Activated T-cell treated with anti-CD3 and anti-CD28 coated beads, Interleukin-2, amount 50 U/mL, for 72 hours (primary cell): ENCODE results near the gene TULP1. TPM values are rescaled to one million over a fixed set of nuclear protein-coding genes. Genes with fewer than 3 reads are reported as not detected.
"Not testable (repeated sequence)": the region's sequence is repeated elsewhere in the genome, so short reads cannot be mapped to it uniquely, and the experiment has no call there.

Source experiments
- ATAC-seq, 2 donors: fragments of 150-1000 bp; cut with Tn5 transposase; replicated peaks in 1 of 2; 2 replicates each; pipeline ENCODE4 v1.10.0; 2021; ENCODE audit warnings: moderate library complexity in 2 of 2, mild to moderate bottlenecking in 1 of 2
- DNase-seq, 2 donors: peaks; one replicate each; pipeline ENCODE4 v3.0.0; 2021 to 2022; ENCODE audit warnings: mixed read lengths in 1 of 2
- H3K27ac Mint-ChIP-seq: one replicate; pipeline ENCODE4 v1.8.0; 2022; ENCODE audit warnings: mild to moderate bottlenecking, moderate library complexity, mixed read lengths
- H3K27me3 Mint-ChIP-seq: one replicate; pipeline ENCODE4 v1.8.0; 2022; ENCODE audit warnings: low read depth, mixed read lengths
- H3K36me3 Mint-ChIP-seq, 2 donors: one replicate each; pipeline ENCODE4 v1.8.0; 2022; ENCODE audit warnings: mixed read lengths in 2 of 2, mild to moderate bottlenecking in 1 of 2; ENCODE audit not compliant: insufficient read depth in 2 of 2
- H3K4me1 Mint-ChIP-seq: one replicate; pipeline ENCODE4 v1.8.0; 2022; ENCODE audit warnings: low read depth, mixed read lengths
- H3K4me3 Mint-ChIP-seq, 2 donors: one replicate each; pipeline ENCODE4 v1.8.0; 2022; ENCODE audit warnings: mild to moderate bottlenecking in 2 of 2, mixed read lengths in 2 of 2, moderate library complexity in 2 of 2
- H3K9me3 Mint-ChIP-seq, 2 donors: one replicate each; pipeline ENCODE4 v1.8.0; 2022; ENCODE audit warnings: mixed read lengths in 2 of 2
- total RNA-seq, 2 donors: library from RNA; stranded (reverse); gene quantifications; one replicate each; pipeline ENCODE4 v1.2.3, GENCODE V29; 2022

The TULP1 gene
- total RNA-seq, 2 donors from 2014 or later, result not detected

DNA sequence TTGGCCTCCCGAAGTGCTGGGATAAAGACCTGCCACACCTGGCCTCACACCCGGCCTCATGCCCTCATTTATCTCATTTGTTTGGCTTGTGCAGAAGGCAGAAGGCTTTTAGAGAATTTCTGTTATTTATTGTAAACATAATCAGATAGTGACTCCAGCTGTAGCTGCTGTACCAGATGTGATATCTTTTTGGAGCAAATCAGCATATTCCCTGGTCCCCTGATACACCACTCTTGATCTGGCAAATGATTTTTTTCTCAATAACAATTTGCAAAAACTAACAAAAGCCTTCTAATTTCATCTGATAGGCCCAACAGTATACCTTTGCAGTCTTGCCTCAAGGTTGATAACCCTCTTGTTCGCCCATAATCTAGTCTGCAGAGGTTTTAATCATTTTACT, 26.5 kb upstream of the TULP1 start:
- DNase-seq (no peak), ATAC-seq (no peak)
- H3K4me3 Mint-ChIP-seq, result no peak overlapping the region
- H3K27me3 Mint-ChIP-seq, result peaks cover 6% of the 10 kb centered on the region
- H3K9me3 Mint-ChIP-seq, result peaks cover 2 to 3% of the 10 kb centered on the region in 2 donors
- peaks cover 18% of the 10 kb centered on the region for H3K4me1 Mint-ChIP-seq
- H3K36me3 Mint-ChIP-seq, result peaks cover 0 to 3% of the 10 kb centered on the region in 2 donors
- H3K27ac Mint-ChIP-seq, result no peak overlapping the region

DNA sequence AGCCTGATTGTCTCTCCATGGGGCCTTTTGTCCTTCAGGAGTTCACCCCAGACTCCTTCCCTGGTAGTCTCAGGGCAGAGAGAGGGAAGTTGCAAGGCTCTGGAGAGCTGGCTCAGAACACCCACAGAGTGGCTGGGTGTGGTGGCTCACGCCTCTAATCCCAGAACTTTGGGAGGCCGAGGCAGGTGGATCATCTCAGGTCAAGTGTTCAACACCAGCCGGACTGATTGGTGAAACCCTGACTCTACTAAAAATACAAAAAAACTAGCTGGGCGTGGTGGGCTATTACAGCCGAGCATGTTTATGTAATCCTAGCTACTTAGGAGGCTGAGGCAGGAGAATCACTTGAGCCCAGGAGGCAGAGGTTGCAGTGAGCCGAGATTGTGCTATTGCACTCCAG, 23.2 kb upstream of the TULP1 start:
- not testable (repeated sequence) for H3K9me3 Mint-ChIP-seq, ATAC-seq, H3K4me3 Mint-ChIP-seq, H3K36me3 Mint-ChIP-seq, H3K27me3 Mint-ChIP-seq, DNase-seq, H3K27ac Mint-ChIP-seq
- peaks cover 11% of the 10 kb centered on the region for H3K4me1 Mint-ChIP-seq

DNA sequence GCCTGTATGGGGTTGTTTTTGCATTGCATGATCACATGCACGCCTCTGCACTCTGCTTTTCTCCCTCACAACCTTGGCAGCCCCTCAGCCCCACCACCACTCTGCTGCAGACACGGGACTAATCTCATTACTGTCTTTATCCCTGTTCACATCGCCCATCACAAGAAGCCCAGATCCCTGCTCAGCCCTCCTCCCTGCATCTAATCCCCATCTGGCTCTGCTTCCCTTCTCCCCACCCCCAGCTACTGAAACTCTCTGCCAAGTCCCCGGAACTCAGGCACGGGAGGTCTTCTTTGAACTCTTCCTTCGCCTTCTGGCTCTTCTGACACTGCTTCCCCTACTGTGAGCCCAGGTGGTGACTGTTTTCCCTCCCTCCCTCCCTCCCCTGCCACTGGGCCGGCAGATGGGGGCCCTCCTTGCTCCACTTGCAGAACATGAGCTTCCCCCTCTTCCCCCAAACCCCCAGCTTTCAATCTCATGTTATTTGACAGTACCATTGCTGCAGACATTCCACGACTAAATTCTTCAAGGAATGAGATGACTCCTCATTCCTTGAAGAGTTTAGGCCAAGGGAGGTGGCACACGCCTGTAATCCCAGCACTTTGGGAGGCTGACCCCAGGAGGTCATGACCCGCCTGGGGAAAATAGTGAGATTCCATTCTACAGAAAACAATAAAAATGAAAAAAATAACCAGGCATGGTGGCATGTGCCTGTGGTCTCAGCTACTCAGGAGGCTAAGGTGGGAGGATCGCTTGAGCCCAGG, 21.9 kb upstream of the TULP1 start:
- Mint-ChIP-seq H3K4me1 (peaks cover 11% of the 10 kb centered on the region), H3K4me3 (no peak overlapping the region), H3K27ac (no peak overlapping the region), H3K9me3 (no peaks in the 10 kb centered on the region), H3K27me3 (peaks cover 9% of the 10 kb centered on the region), H3K36me3 (no peaks in the 10 kb centered on the region)
- ATAC-seq, result no peak
- no peak for DNase-seq

DNA sequence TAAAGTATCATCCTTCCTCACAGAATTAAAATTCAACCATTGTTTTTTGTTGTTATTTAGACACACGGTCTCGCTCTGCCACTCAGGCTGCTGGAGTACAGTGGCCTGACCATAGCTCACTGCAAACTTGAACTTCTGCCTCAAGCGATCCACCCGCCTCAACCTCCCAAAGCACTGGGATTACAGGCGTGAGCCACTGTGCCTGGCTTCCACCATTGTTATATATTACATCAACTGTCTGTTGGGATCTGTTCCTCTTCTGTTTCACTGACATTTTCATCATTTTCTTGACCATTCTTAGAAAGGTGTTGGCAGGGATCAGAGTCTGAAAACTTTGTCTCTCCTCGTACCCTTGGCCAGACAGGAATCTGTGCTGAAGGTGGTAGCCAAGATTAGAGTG, 21.3 kb upstream of the TULP1 start:
- no peaks in the 10 kb centered on the region for H3K36me3 Mint-ChIP-seq
- no peak for DNase-seq
- H3K4me1 Mint-ChIP-seq, result peaks cover 11% of the 10 kb centered on the region
- no peak overlapping the region for H3K27ac Mint-ChIP-seq
- H3K9me3 Mint-ChIP-seq, result no peaks in the 10 kb centered on the region
- ATAC-seq, result no peak
- no peak overlapping the region for H3K4me3 Mint-ChIP-seq
- H3K27me3 Mint-ChIP-seq, result peaks cover 9% of the 10 kb centered on the region

DNA sequence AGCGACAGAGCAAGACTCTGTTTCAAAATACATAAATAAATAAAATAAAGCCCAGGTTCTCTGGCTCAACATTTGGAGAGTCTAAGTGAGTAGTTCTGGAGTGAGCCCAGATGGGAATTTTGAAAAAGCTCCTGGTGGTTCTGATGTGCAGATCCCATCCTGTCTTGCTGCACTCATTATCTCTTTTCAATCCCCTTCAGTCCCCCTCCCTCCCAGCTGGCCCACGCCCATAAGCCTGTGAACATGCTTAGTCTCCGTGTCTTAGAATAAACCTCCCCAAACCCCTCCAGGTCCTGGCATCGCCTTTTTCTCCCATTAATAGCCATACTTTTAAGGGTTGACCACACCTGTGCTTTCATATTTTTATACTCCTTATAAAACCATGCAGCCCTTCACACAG, 19.4 kb upstream of the TULP1 start:
- no peaks in the 10 kb centered on the region for H3K36me3 Mint-ChIP-seq
- H3K9me3 Mint-ChIP-seq, result no peaks in the 10 kb centered on the region
- no peak overlapping the region for H3K27ac Mint-ChIP-seq
- H3K4me1 Mint-ChIP-seq, result peaks cover 11% of the 10 kb centered on the region
- no peak overlapping the region for H3K4me3 Mint-ChIP-seq
- DNase-seq (no peak), ATAC-seq (no peak)
- peaks cover 9% of the 10 kb centered on the region for H3K27me3 Mint-ChIP-seq

DNA sequence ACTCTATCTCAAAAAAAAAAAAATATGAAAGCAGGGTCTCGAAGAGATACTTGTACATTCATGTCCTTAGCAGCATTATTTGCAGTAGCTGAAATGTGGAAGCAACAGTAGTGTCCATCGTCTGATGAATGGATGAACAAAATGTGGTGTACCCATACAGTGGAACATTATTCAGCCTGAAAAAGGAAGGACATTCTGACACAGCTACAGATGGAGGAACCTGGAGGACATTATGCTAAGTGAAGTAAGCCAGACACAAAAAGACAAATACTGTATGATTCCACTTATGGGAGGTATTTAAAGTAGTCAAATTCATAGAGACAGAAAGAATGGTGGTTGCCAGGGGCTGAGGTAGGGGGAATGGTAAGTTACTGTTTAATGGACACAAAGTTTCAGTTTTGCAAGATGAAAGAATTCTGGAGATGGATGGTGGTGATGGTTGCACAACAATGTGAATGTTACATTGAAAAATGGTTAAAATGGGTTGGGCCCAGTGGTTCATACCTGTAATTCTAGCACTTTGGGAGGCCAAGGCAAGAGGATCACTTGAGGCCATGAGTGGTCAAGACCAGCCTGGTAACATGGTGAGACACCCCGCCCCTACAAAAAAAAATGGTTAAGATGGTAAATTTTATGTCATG, 11.8 kb upstream of the TULP1 start:
- peaks cover 16% of the 10 kb centered on the region for H3K4me1 Mint-ChIP-seq
- H3K9me3 Mint-ChIP-seq, result no peaks in the 10 kb centered on the region
- DNase-seq (no peak), ATAC-seq (no peak)
- no peaks in the 10 kb centered on the region for H3K36me3 Mint-ChIP-seq
- H3K4me3 Mint-ChIP-seq, result no peak overlapping the region
- no peaks in the 10 kb centered on the region for H3K27me3 Mint-ChIP-seq
- no peak overlapping the region for H3K27ac Mint-ChIP-seq

DNA sequence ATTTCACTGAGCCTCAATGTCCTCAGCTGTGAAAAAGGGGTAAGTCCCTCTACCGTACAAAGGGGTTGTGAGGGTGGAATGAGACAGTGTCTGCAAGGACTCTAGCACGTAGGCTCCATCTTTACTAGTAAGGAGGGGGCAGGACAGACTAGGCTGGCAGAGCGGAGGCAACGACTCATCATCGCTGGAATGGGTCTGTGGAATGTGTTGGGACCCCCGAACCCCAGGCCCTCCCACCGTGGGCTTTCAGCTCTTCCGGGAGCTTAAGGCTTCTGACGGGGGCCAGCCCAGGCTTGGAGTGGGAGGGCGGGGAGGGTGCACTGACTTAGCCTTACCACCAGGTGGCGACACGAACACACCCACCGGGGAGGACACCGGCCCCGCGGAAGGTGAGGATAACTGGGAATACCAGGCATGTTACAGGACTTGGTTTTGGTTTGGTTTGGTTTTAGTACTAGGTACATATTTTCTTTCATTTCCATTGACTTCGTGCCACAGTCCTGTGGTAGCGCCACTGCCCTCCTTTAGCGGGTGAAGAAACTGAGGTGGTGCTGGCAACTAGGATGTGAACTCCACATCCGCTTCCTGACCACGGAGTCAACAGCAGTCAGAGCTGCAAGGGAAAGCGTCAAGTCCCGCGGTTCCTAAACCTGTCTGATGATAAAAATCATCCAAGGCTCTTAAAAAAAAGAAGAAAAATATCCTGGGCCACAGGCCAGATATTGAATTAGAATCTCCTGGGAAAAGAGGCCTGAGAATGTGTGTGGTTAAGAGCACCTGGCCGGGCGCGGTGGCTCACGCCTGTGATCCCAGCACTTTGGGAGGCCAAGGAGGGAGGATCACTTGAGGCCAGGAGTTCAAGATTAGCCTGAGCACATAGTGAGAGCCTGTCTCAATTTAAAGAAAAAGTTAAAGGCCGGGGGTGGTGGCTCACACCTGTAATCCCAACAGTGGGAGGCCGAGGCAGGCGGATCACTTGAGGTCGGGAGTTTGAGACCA, 10.3 kb upstream of the TULP1 start:
- H3K4me3 Mint-ChIP-seq, result peak overlapping the region; percentile 73 to 79
- H3K9me3 Mint-ChIP-seq, result no peaks in the 10 kb centered on the region
- no peaks in the 10 kb centered on the region for H3K27me3 Mint-ChIP-seq
- ATAC-seq, result peak; percentile 90 to 91
- no peaks in the 10 kb centered on the region for H3K36me3 Mint-ChIP-seq
- no peak overlapping the region for H3K27ac Mint-ChIP-seq
- H3K4me1 Mint-ChIP-seq, result peaks cover 16% of the 10 kb centered on the region
- DNase-seq, result peak; percentile 74 to 77

DNA sequence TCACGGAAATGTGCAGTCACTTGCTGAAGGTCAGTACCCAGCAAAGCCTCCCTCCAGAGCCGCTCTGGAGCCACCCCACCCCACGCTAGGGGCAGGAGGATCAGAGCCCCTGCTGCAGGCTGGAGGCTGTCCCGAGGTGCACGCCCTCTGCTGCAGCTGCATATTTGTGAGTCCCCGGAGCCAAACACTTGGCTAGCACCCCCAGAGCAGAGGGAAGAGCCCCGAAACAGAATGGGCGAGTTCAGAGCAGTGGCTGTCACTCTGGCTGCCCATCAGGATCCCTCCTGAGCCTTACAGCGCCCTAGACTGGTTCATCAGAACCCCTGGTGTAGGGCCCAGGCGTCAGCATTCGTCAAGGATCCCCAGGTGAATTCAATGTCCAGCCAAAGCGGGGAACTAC, 9.5 kb upstream of the TULP1 start:
- H3K27ac Mint-ChIP-seq, result no peak overlapping the region
- H3K4me1 Mint-ChIP-seq, result peaks cover 16% of the 10 kb centered on the region
- ATAC-seq, result no peak
- H3K27me3 Mint-ChIP-seq, result no peaks in the 10 kb centered on the region
- no peaks in the 10 kb centered on the region for H3K9me3 Mint-ChIP-seq
- H3K4me3 Mint-ChIP-seq, result no peak overlapping the region
- no peaks in the 10 kb centered on the region for H3K36me3 Mint-ChIP-seq
- no peak for DNase-seq

DNA sequence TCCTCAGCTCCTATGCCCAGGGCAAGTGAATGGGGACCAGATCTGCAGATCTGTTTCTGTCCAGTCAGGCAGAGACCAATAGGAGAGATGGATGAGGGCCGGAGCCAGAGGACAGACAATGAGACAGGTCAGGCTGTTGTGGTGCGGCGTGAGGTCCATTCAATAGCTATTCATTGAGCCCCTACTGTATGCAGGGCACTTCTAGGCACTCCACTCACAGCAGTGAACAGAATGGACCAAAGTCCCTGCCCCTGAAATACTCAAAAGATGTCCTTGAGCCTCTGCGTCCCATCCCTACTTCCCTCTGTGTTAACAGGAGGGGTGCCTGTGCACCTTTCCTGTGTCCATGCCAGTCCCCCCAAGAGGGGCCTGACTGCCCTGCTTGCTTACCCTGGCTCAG, 8.5 kb upstream of the TULP1 start:
- H3K4me3 Mint-ChIP-seq, result no peak overlapping the region
- H3K27me3 Mint-ChIP-seq, result no peaks in the 10 kb centered on the region
- ATAC-seq (no peak), DNase-seq (no peak)
- peaks cover 16% of the 10 kb centered on the region for H3K4me1 Mint-ChIP-seq
- H3K9me3 Mint-ChIP-seq, result no peaks in the 10 kb centered on the region
- no peaks in the 10 kb centered on the region for H3K36me3 Mint-ChIP-seq
- no peak overlapping the region for H3K27ac Mint-ChIP-seq

DNA sequence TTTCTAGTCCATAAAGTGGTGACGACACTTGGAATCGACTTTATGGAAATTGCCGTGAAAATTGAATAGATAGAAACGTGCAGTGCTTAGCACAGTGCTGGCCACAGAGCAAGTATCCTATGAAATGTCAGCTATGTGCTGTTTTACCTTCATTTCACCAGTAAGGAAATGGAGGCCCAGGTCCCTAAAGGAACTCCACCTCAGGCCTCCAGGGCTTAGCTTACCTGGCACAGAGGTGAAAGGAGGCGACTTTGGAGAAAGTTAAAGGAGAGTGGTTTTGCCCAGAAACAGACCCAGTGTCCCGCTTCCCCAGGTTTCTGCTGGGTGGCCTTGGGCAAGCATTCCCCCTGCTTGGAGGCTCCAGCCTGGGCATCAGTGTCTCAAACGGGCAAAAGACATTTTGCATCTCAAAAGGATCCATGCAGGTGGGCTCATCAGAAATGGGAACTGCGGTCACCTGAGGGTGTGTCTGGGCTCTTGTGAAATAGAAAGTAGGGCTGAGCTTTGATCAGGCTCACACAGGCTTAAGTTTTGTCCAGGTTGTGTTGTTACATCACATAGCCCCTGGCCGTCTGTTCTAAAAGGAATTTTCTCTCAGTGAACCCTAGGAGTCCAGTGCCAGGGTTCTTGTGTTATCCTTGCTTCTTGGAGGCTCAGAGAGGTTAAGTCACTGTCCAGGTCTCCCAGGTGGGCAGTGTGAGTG, 6.8 kb upstream of the TULP1 start:
- no peak overlapping the region for H3K4me3 Mint-ChIP-seq
- H3K27ac Mint-ChIP-seq, result no peak overlapping the region
- no peaks in the 10 kb centered on the region for H3K36me3 Mint-ChIP-seq
- ATAC-seq, result no peak
- peaks cover 16% of the 10 kb centered on the region for H3K4me1 Mint-ChIP-seq
- no peaks in the 10 kb centered on the region for H3K27me3 Mint-ChIP-seq
- H3K9me3 Mint-ChIP-seq, result no peaks in the 10 kb centered on the region
- no peak for DNase-seq

DNA sequence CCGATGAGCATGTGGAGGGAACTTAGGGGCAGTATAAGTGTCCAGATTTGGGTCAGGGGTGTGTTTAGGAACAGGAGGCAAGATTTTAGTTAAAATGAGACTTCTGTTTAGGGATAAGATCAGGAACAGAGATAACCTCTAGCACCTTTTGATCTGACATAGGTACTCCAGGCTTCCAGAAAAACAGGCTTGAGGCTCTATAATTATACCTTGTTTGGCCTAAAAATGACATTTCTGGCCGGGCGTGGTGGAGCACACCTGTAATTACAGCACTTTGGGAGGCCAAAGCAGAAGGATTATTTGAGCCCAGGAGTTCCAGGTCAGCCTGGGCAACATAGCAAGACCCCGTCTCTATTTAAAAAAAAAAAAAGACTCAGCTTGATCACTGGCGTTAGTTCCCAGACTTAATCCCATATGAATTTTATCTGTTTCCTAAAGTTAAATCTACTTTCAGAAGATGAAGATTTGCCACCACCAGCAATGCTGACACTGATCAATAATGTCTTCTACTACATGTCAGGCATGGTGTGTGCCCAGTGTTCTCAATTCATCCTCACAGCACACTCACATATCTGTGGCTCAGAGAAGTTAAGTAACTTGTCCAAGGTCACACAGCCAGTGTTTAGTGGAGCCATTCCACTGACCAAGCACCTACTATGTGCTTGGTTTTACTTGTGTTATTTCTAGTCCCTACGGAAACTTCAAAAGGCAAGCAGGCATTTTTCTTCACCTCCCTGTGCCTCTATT, 6.0 kb upstream of the TULP1 start:
- Mint-ChIP-seq H3K27ac (no peak overlapping the region), H3K36me3 (no peaks in the 10 kb centered on the region), H3K4me3 (no peak overlapping the region), H3K9me3 (no peaks in the 10 kb centered on the region), H3K4me1 (peaks cover 15% of the 10 kb centered on the region), H3K27me3 (no peaks in the 10 kb centered on the region)
- ATAC-seq, result no peak
- DNase-seq, result no peak

DNA sequence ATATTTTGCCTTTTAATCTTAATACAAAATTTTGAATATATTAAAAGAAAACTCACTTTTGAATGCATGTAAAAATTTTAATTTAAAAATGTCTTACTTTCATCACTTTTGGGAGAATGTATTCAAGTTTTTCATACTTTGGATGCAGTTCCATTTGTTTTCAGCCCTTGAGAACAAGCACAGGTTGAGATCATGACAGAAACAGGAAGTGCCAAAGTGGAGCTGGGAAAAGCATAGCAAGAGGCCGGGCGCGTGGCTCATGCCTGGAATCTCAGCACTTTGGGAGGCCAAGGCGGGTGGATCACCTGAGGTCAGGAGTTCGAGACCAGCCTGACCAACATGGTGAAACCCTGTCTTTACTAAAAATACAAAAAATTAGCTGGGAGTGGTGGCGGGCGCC, 5.3 kb upstream of the TULP1 start:
- not testable (repeated sequence) for H3K27me3 Mint-ChIP-seq, H3K27ac Mint-ChIP-seq, H3K9me3 Mint-ChIP-seq, ATAC-seq, DNase-seq, H3K36me3 Mint-ChIP-seq, H3K4me1 Mint-ChIP-seq, H3K4me3 Mint-ChIP-seq
